Smooth muscle cell (in vitro differentiated cells): Measurements from ENCODE around the gene OTOP1. TPM values are rescaled to one million over a fixed set of nuclear protein-coding genes. Genes with fewer than 3 reads are reported as not detected.
"Not testable (repeated sequence)": the region's sequence is repeated elsewhere in the genome, so short reads cannot be mapped to it uniquely, and the experiment has no call there.

Experiments
- DNase-seq: peaks from one replicate; lab custom pipeline; 2025; ENCODE audit not compliant: unreplicated experiment; lab: John Stamatoyannopoulos, UW
- H2AFZ ChIP-seq: fragments of 200-600 bp; sonication (generic); 2 replicates; pipeline ENCODE4 v1.6.0; 2016; ENCODE audit warnings: antibody characterized with exemption, low read depth, mild to moderate bottlenecking
- H3F3A ChIP-seq: fragments of 200-600 bp; sonication (generic); 2 replicates; pipeline ENCODE4 v1.6.0; 2017; ENCODE audit warnings: antibody characterized with exemption, low read depth
- H3K27ac ChIP-seq: fragments of 200-600 bp; sonication (generic); 2 replicates; pipeline ENCODE4 v1.5.1; 2016; ENCODE audit warnings: low read depth, mild to moderate bottlenecking
- H3K27me3 ChIP-seq: fragments of 200-600 bp; sonication (generic); 2 replicates; pipeline ENCODE4 v1.6.1; 2016; ENCODE audit warnings: low read depth, mild to moderate bottlenecking
- H3K36me3 ChIP-seq: fragments of 200-600 bp; sonication (generic); 2 replicates; pipeline ENCODE4 v1.5.1; 2016; ENCODE audit warnings: low read depth
- H3K4me1 ChIP-seq: fragments of 200-600 bp; sonication (generic); 2 replicates; pipeline ENCODE4 v1.5.1; 2016; ENCODE audit warnings: low read depth
- H3K4me2 ChIP-seq: fragments of 200-600 bp; sonication (generic); 2 replicates; pipeline ENCODE4 v1.6.0; 2016; ENCODE audit warnings: mild to moderate bottlenecking
- H3K4me3 ChIP-seq: fragments of 200-600 bp; sonication (generic); 2 replicates; pipeline ENCODE4 v1.5.1; 2016; ENCODE audit warnings: mild to moderate bottlenecking
- H3K79me2 ChIP-seq: fragments of 200-600 bp; sonication (generic); 2 replicates; pipeline ENCODE4 v1.6.0; 2016; ENCODE audit warnings: low read depth, mild to moderate bottlenecking
- H3K9ac ChIP-seq: fragments of 200-600 bp; sonication (generic); 2 replicates; pipeline ENCODE4 v1.6.0; 2016; ENCODE audit warnings: low read depth
- H3K9me3 ChIP-seq: fragments of 200-600 bp; sonication (generic); replicated peaks from 2 replicates; pipeline ENCODE4 v1.5.1; 2016; ENCODE audit warnings: low read depth
- H4K20me1 ChIP-seq: fragments of 200-600 bp; sonication (generic); 2 replicates; pipeline ENCODE4 v1.6.0; 2016; ENCODE audit warnings: low read depth
- WGBS: methylation state at CpG from one replicate; pipeline ENCODE4 v1.1.7; 2016; ENCODE audit warnings: low lambda C conversion rate; 5-methylcytosine and 5-hydroxymethylcytosine counted together
- polyA plus RNA-seq: library from polyadenylated mRNA; unstranded; fragments of >200 nt; fragmentation: Nextera tagmentation; extraction: Ambion mirVana; gene quantifications from 2 replicates; pipeline ENCODE4 v1.2.1, GENCODE V29; 2016
- total RNA-seq: library from RNA; depleted of rRNA; stranded (reverse); fragments of >200 nt; gene quantifications from 2 replicates; pipeline ENCODE4 v1.2.3, GENCODE V29; 2014
- TF ChIP-seq, protein P1 (sequence below): fragments of 200-600 bp; sonication (generic); IDR thresholded peaks from 2 replicates; pipeline ENCODE4 v1.5.1; 2017; ENCODE audit warnings: borderline replicate concordance, mild to moderate bottlenecking, antibody characterized with exemption; ENCODE audit not compliant: insufficient read depth, poor library complexity, severe bottlenecking

The OTOP1 gene
- total and polyA plus RNA-seq, 2 experiments from 2014 or later = not detected

DNA sequence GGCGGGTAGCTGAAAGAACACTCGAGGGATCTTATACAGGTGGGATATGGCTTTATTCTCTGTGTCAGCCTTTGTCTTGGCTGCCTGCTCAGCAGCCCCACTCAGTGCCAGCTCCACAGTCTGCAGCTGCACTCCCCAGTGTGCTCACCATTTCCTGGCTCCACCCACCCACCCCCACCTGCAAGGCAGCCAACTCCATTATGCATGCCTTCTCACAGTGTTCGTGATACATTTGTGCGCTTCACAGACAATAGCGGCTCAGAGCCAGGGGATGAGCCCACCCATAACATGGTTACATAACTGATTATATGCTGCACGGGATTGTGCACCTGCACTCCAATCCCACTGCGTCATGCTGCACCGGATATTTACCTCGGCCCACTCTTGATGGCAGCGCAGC is 30.1 kb upstream of the OTOP1 start:
- Histone ChIP-seq H3K9me3 (no peaks in the 10 kb centered on the region), H3K79me2 (no peaks in the 10 kb centered on the region), H3K4me2 (no peak overlapping the region), H4K20me1 (no peaks in the 10 kb centered on the region), H3F3A (no peaks in the 10 kb centered on the region), H3K27me3 (peaks cover 18% of the 10 kb centered on the region), H3K36me3 (no peaks in the 10 kb centered on the region), H2AFZ (no peak overlapping the region), H3K9ac (no peak overlapping the region), H3K4me3 (no peak overlapping the region), H3K27ac (no peak overlapping the region), H3K4me1 (no peaks in the 10 kb centered on the region)
- 70% methylated on average over 10 of the region's 10 CpGs for WGBS
- TF ChIP-seq, protein P1, sequence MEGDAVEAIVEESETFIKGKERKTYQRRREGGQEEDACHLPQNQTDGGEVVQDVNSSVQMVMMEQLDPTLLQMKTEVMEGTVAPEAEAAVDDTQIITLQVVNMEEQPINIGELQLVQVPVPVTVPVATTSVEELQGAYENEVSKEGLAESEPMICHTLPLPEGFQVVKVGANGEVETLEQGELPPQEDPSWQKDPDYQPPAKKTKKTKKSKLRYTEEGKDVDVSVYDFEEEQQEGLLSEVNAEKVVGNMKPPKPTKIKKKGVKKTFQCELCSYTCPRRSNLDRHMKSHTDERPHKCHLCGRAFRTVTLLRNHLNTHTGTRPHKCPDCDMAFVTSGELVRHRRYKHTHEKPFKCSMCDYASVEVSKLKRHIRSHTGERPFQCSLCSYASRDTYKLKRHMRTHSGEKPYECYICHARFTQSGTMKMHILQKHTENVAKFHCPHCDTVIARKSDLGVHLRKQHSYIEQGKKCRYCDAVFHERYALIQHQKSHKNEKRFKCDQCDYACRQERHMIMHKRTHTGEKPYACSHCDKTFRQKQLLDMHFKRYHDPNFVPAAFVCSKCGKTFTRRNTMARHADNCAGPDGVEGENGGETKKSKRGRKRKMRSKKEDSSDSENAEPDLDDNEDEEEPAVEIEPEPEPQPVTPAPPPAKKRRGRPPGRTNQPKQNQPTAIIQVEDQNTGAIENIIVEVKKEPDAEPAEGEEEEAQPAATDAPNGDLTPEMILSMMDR = no peak
- DNase-seq = no peak

GRCh38 chr4:4254666-4255065 is 27.9 kb upstream of the OTOP1 start:
- Histone ChIP-seq H3K9ac (no peak overlapping the region), H3K9me3 (no peaks in the 10 kb centered on the region), H3K4me1 (no peaks in the 10 kb centered on the region), H3K4me3 (no peak overlapping the region), H3K36me3 (no peaks in the 10 kb centered on the region), H3K79me2 (no peaks in the 10 kb centered on the region), H4K20me1 (no peaks in the 10 kb centered on the region), H3K27ac (no peak overlapping the region), H2AFZ (no peak overlapping the region), H3F3A (no peaks in the 10 kb centered on the region), H3K4me2 (no peak overlapping the region), H3K27me3 (peaks cover 18% of the 10 kb centered on the region)
- TF ChIP-seq, protein P1 = no peak
- DNase-seq = no peak
- 92% methylated on average over 6 of the region's 6 CpGs for WGBS

DNA sequence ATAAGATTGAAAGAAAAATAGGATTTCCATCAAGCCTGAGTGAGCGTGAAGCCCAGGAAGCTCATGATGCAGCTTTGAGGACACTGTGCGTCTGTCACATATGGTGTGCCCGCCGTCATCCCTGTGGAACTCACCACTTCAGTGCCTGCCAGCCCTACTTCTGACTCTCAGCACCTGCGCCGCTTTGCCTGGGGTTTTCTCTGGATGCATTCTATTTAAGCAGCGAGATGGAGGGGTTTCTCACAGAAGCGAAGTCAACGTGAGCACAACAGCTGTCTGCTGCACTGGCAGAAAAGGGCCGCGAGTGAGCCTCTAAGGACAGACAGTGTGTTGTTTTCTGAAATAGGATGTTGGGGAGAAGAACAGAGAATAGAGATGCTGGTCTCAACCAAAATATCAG is 27.5 kb upstream of the OTOP1 start:
- no peaks in the 10 kb centered on the region for H3K79me2 ChIP-seq
- H3K4me2 ChIP-seq = no peak overlapping the region
- no peaks in the 10 kb centered on the region for H4K20me1 ChIP-seq
- TF ChIP-seq, protein P1 = no peak
- no peaks in the 10 kb centered on the region for H3F3A ChIP-seq
- H2AFZ ChIP-seq = no peak overlapping the region
- whole genome bisulfite sequencing = 88% methylated on average over 11 of the region's 11 CpGs
- no peaks in the 10 kb centered on the region for H3K4me1 ChIP-seq
- H3K4me3 ChIP-seq = no peak overlapping the region
- H3K27me3 ChIP-seq = peaks cover 18% of the 10 kb centered on the region
- no peak for DNase-seq
- no peak overlapping the region for H3K27ac ChIP-seq
- H3K9me3 ChIP-seq = no peaks in the 10 kb centered on the region
- no peak overlapping the region for H3K9ac ChIP-seq
- H3K36me3 ChIP-seq = no peaks in the 10 kb centered on the region

DNA sequence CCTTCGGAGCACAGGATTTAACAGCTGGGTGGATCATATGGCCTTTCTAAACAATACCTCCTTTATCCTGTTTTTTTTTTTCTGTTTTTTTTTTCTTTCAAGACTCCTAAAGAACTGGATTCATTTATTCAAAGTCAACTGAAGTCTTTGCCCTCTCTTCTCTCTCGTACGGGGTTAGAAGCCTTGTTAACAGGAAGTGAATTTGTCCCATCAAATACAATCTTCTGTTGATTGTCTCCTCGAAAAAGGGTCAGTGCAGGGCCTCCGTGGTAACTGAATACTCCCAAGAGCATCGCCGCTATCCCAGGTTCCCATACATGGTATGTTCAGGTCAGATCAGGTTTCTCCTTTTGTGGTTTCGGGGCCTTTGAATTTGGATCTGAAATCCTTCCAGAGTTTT is 23.1 kb upstream of the OTOP1 start:
- Histone ChIP-seq H3K4me3 (no peak overlapping the region), H3K9ac (no peak overlapping the region)

GRCh38 chr4:4249342-4249741 is 22.6 kb upstream of the OTOP1 start:
- not testable (repeated sequence) for DNase-seq, H3K27me3 ChIP-seq, H3K4me2 ChIP-seq, H2AFZ ChIP-seq, H3K27ac ChIP-seq, H3K9me3 ChIP-seq, H3F3A ChIP-seq, H3K9ac ChIP-seq, H4K20me1 ChIP-seq, H3K36me3 ChIP-seq
- WGBS = 97% methylated on average over 15 of the region's 15 CpGs
- Histone ChIP-seq H3K4me1 (peaks cover 13% of the 10 kb centered on the region), H3K4me3 (peak overlapping the region; percentile 94), H3K79me2 (peaks cover 14% of the 10 kb centered on the region)

More for the DNA sequence above, 23.1 kb upstream of the OTOP1 start:
- H3K36me3 ChIP-seq = no peaks in the 10 kb centered on the region
- no peak for DNase-seq
- no peak overlapping the region for H3K27ac ChIP-seq
- peaks cover 13% of the 10 kb centered on the region for H3K4me1 ChIP-seq
- H3K4me2 ChIP-seq = no peak overlapping the region
- peaks cover 8% of the 10 kb centered on the region for H3K27me3 ChIP-seq
- H2AFZ ChIP-seq = no peak overlapping the region
- WGBS = 94% methylated on average over 8 of the region's 8 CpGs
- no peaks in the 10 kb centered on the region for H4K20me1 ChIP-seq
- TF ChIP-seq, protein P1 = no peak
- no peaks in the 10 kb centered on the region for H3F3A ChIP-seq
- peaks cover 14% of the 10 kb centered on the region for H3K79me2 ChIP-seq
- H3K9me3 ChIP-seq = no peaks in the 10 kb centered on the region
